HG02678 (cell line): ENCODE measurements around the gene SNAP25.

Experiments
- ATAC-seq: cut with Tn5 transposase; IDR thresholded peaks from one replicate; pipeline ENCODE4 v1.9.1; 2021; ENCODE audit warnings: mild to moderate bottlenecking, moderate library complexity; ENCODE audit not compliant: unreplicated experiment

Gene SNAP25

DNA sequence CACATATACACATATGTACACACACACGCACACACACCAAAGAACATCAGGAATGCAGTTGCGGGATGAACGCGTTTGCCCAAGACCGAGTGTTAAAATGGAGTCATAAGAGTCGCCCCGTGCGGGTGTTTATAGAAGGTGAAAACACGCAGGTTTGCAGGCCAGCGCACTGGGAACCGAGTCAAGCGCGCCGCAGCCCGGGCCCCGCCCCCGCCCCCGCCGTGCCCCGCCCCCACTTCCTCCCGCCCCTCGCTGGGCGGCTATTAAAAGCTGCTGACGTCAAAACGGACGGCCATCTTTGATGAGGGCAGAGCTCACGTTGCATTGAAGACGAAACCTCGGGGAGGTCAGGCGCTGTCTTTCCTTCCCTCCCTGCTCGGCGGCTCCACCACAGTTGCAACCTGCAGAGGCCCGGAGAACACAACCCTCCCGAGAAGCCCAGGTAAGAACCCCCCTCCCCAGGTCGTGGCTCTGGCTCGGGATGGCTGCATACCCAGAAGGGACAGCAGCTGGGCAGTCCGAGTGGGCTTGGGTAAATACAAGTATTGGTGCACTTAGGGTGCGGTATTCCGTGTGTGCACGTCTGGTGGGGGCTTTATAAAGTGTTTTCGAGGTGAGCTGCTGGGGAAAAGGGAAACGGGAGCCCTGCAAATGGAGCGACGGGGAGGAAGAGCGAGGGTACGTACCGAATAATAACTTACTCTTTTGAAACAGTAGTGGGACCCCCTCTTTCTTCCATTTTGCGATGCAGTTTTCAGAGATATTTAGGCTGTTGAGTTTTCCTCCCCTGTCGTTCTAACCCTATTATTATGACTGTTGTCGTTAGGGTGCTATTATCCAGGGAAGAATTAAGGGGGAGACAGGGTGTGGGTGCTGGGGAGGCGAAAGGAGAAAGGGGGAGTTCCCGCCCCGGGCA lies at the start of gene SNAP25:
TSS of gene SNAP25 (plus strand) at position 295 of the 916 bp plus-strand sequence. CDS start 56,662 bp downstream, outside the sequence.
- no peak for ATAC-seq

DNA sequence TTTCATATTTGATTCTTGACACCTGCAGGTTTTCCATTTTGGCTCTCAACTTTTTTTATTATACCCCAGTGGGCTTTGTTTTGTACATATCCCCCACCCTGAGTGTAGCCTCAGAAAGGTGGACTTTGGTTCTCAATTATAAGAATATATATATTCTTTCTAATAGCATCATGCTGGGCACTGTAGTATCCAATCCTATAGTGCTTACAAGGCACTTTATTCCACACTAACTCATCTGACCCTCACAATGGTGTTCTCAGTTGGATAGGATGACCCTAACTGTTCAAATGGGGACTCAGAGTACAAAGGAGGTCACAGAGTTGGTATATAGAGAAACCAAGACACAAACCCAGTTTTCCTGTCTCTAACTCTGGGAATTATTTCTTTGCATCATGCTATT lies 48.9 kb upstream of the SNAP25 start:
- ATAC-seq, result no peak

- no peak for ATAC-seq
Observed at GRCh38 chr20:10170261-10170660, 48.4 kb upstream of the SNAP25 start.

GRCh38 chr20:10171864-10172751 lies 46.5 kb upstream of the SNAP25 start:
- no peak for ATAC-seq

- no peak for ATAC-seq
Observed at GRCh38 chr20:10172998-10173655, 45.5 kb upstream of the SNAP25 start.

DNA sequence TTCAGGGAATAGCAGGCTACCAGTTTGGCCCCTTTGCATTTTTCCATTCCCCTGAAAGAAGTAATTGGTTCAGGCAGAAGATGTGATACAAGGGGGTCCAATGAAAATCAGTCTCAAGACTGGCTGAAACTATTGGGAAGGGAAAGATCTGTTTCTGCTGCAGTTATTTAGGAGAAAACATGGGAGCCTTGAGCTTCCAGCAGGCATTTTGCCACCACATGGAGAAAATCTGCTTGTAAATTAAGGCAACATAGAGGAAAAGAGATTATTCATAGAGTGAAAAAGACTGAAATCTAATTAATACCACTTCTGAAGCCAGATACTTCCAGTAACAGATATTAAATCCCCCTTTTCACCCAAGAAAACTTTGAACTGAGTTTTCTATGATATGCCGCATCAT lies 44.2 kb upstream of the SNAP25 start:
- ATAC-seq, result no peak

DNA sequence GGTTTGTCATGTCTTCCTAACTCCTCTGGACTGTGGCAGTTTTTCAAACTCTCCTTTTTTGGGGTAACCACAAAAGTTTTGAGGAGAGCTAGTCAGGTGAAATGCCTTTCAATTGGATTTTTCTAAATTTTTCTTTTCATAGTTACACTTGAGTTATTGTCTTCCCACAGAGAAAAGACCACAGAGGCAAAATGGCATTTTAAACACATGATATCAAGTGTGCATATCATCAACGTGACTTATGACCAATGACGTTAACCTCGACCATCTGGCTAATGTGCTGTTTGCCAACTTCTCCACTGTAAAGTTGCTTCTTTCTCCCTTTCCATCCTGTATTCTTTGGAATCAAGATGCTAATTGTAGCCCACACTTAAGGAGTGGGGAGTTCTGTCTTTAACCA lies 41.3 kb upstream of the SNAP25 start:
- no peak for ATAC-seq

- ATAC-seq, result no peak
Observed at GRCh38 chr20:10178091-10178490, 40.5 kb upstream of the SNAP25 start.

- ATAC-seq, result no peak
Observed at GRCh38 chr20:10178727-10179313, 39.8 kb upstream of the SNAP25 start.

- ATAC-seq, result no peak
Observed at GRCh38 chr20:10179574-10180298, 38.9 kb upstream of the SNAP25 start.

DNA sequence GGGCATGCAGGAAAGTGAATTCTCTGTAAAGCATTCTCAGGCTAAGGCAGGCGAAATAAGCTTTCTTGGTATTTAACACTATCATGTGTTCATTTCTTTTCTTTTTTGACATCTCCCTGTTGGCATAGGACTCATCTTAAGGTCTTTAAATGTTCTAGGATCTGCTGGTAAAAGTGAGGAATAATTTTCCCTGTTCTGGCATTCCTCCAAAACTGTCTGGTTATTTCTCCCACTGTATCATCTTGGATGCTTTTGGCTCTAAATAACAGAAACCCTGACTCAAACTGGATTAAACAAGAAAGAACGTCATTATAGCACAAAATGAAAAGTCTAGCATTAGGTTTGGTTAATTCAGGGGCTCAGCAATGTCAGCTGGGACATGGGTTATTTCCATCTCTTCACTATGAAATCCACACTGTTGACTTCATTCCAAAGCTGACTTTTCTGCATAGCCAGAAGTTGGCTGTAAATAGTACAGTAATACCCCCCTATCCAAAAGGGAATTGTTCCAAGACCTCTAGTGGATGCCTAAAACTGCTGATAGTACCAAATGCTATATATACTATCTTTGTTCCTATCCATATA lies 37.9 kb upstream of the SNAP25 start:
- no peak for ATAC-seq

DNA sequence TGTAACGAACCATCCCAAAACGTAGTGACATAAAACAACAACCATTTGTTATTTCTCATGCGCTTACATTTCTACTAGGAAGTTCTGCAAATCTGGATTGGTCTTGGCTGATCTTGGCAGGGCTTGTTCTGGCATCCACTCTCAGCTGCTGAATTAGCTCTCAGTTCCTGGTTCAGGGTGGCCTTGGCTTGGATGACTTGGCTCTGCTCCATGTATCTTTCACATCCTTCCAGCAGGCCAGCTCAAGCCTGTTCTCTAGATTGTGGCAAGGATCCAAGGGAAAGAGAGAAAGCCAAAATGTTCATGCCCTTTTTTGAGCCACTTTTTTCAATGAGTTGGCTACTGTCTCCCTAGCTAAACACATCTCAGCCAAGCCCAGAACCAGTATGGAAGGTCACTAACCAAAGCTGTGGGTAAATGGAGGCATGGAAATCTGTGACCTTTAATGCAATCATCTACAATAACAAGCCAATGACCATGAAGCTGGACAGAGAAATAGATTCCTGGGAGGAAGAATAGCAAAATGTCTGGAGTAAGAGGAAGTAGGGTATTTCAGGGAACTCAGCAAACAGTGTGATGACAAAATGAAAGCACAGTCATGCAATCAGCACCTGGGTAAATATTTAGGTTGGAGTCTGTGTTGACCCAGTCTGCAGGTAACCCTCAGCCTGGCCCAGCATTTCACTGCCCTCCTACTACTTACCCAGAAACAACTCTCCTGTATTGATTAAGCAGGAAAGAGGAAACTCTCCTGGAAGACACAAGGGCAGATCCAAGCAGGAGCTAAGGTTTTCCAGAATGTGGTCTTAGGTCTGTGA lies 32.7 kb upstream of the SNAP25 start:
- ATAC-seq, result no peak

DNA sequence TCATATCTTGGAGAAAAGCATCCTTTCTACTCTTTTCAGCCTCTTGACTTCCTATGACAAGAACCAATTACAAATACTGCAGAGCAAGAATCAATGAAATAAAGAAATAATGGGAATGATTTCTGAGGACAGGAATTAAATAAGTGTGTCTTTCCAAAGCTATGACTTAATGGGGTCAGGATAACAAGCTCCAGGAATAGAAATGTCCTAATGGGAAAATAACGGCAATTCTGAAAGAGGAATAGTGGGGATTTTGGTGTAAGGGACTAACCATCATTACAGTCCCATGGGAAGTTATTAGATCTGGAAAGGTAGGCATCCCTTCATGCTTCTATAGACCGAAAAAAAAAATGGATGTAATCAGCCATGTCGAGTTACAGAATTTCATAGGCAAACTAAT lies 28.2 kb upstream of the SNAP25 start:
- ATAC-seq, result no peak

- no peak for ATAC-seq
Observed at GRCh38 chr20:10192171-10192570, 26.5 kb upstream of the SNAP25 start.

DNA sequence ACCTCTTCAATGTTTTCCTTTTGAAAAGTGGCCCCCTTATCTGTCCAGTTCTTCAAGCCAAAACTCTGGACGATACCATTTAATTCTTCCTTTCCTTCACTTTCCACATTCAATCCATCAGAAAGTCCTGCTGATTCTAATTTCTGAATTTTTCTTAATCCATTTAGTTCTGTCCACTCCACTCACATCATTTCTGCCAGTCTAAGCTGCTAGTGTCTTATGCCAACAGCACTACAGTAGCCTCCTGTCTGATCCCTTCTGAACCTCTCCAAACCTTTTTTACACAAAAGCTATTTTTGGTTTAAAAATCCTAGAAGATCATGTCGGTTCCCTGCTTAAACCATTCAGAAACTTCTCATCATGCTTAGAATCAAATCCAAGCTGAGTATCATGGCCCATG lies 24.5 kb upstream of the SNAP25 start:
- no peak for ATAC-seq

GRCh38 chr20:10200330-10200729 lies 18.3 kb upstream of the SNAP25 start:
- ATAC-seq, result no peak

DNA sequence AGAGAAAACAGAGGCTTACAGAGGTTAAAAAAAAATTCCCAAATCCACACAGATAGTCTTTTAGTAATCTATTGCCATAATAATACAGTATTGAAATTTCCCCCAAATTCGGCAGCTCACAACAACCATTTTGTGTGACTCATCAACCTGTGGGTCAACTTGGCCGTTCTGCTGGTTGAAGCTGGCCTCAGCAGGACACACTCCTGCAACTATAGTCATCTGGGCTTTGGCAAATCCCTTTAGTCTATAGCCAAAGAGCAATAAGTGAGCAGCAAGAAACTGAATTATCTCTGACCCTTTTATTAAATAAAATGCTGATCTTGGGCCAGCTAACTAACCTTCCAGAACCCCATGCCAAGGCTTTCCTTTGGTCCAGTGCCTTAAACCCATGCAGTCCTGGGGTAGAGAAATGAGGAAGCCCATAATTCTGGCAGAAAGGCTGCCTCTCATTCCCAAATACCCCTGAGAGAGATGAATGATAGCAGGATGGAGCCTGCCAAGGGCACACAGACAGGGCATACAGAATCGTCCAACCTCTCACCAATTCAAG lies 17.2 kb upstream of the SNAP25 start:
- no peak for ATAC-seq

GRCh38 chr20:10209091-10209490 lies 9.5 kb upstream of the SNAP25 start:
- no peak for ATAC-seq

DNA sequence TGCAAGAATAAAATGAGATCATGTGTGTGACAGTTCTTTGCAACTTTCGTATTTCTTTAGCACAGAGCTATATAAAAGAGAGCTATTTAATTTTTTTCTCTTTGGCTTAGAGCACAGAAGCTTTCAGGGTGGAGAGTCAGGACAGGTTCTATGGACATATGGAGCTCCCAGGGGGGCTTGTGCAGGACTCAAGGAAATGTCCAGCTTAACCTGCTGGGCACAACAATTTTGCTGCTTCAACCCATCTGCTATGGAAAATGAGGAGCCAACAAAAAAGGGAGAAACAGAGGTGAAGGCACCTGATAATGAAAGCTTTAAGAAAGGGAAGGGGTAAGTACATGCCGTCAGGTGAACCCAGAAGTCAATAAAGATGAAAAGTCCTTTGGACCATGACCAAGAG lies 5.1 kb upstream of the SNAP25 start:
- no peak for ATAC-seq
